Right lobe of liver (tissue), 6 donors: ENCODE results near the gene ABL1. TPM values are rescaled to one million over a fixed set of nuclear protein-coding genes. Genes with fewer than 3 reads are reported as not detected.

Experiments used
- ATAC-seq, 4 donors: fragments of 200-7000 bp; cut with Tn5 transposase; one replicate each; pipeline ENCODE4 v1.9.1; 2020; ENCODE audit warnings: mild to moderate bottlenecking in 4 of 4, moderate library complexity in 4 of 4
- DNase-seq, 3 donors: peaks; one replicate each; pipeline ENCODE4 v3.0.0-alpha.2; 2020
- H3K27ac ChIP-seq, 3 donors: fragments of 200-600 bp; one replicate each; pipeline ENCODE4 v1.8.0; 2022
- H3K27me3 ChIP-seq, 2 donors: fragments of 200-600 bp; one replicate each; pipeline ENCODE4 v1.8.0; 2022
- H3K36me3 ChIP-seq, 4 donors: fragments of 200-600 bp; sonication (generic) in 1 of 4; one replicate each; pipeline versions ENCODE4 v1.5.1 to v1.8.0; 2017 to 2022; ENCODE audit warnings: control low read depth in 1 of 4
- H3K4me1 ChIP-seq, 4 donors: fragments of 200-600 bp; sonication (generic) in 1 of 4; one replicate each; pipeline versions ENCODE4 v1.5.1 to v1.8.0; 2017 to 2022; ENCODE audit warnings: control low read depth in 1 of 4
- H3K4me3 ChIP-seq, 3 donors: fragments of 200-600 bp; one replicate each; pipeline ENCODE4 v1.8.0; 2022
- H3K9me3 ChIP-seq, 4 donors: fragments of 200-600 bp; sonication (generic) in 1 of 4; one replicate each; pipeline versions ENCODE4 v1.5.1 to v1.8.0; 2017 to 2022; ENCODE audit warnings: control low read depth in 1 of 4
- CTCF ChIP-seq, 4 donors: fragments of 200-600 bp in 3 of 4; fragments of 450-650 bp in 1 of 4; IDR thresholded peaks; one replicate each; pipeline versions ENCODE4 v1.5.1 to v1.8.0; 2016 to 2022; ENCODE audit warnings: antibody characterized with exemption in 4 of 4, mild to moderate bottlenecking in 2 of 4
- POLR2A ChIP-seq: fragments of 450-650 bp; IDR thresholded peaks from one replicate; pipeline ENCODE4 v1.6.1; 2017; ENCODE audit warnings: antibody characterized with exemption, mild to moderate bottlenecking
- WGBS: methylation state at CpG from one replicate; pipeline ENCODE4 v1.1.6; 2018; ENCODE audit warnings: low coverage, low lambda C conversion rate; ENCODE audit not compliant: insufficient coverage; ENCODE audit errors: missing lambda C conversion rate; 5-methylcytosine and 5-hydroxymethylcytosine counted together
- intact Hi-C, 2 donors: fragments of 100-400 bp; cut with DNase I; formaldehyde crosslinking; loops; one replicate each; pipeline versions ENCODE4 v1.11.2 to v1.14.1; 2022
- total RNA-seq, 6 experiments: library from RNA; depleted of rRNA in 2 of 6; stranded (reverse); fragments of >200 nt in 2 of 6; fragmentation: NEBNext Ultra II Directional in 3 of 6; extraction: Animal tissue kit (Norgen Biotek cat#: 25700) in 3 of 6; gene quantifications; one replicate each; pipeline versions ENCODE4 v1.1.0 to v1.2.4, GENCODE V29; 2016 to 2023
- donor health status: DM: no; HTN: yes; CAD: no.
- donor health status: DM: no; HTN: no; CAD: no.
- donor health status: DM: no; HTN: no; CAD: no.
- donor health status: DM: no; HTN: yes; CAD: no.
- donor health status: DM: no; HTN: yes; CAD: no.

The ABL1 gene
- total RNA-seq, 6 experiments from 2014 or later: 17.0 to 25.8 (median 18.8) TPM

GRCh38 chr9:130927338-130927737 is 92.3 kb downstream of the ABL1 start:
- no peaks in the 10 kb centered on the region for H3K9me3 ChIP-seq
- no peak overlapping the region for H3K4me3 ChIP-seq
- DNase-seq: no peak
- intact Hi-C loops: no loop called here
- no peaks in the 10 kb centered on the region for H3K27me3 ChIP-seq
- whole genome bisulfite sequencing: no CpG with 5 or more reads among the region's 10 CpGs
- ATAC-seq: no peak
- H3K4me1 ChIP-seq: no peaks in the 10 kb centered on the region
- H3K27ac ChIP-seq: no peak overlapping the region
- no peaks in the 10 kb centered on the region for H3K36me3 ChIP-seq
- TF ChIP-seq CTCF (IDR thresholded peaks at IDR 0.05) (no peak), POLR2A (no peak)

- TF ChIP-seq CTCF (IDR thresholded peaks at IDR 0.05) (no peak), POLR2A (no peak)
- Histone ChIP-seq H3K27me3 (no peaks in the 10 kb centered on the region), H3K36me3 (no peaks in the 10 kb centered on the region), H3K4me3 (no peak overlapping the region), H3K4me1 (no peaks in the 10 kb centered on the region), H3K9me3 (no peaks in the 10 kb centered on the region), H3K27ac (no peak overlapping the region)
- peak; percentile 22 to 79 (median 59) for ATAC-seq
- DNase-seq: peak in 2 of 3 donors; percentile 62 to 67
- 73% methylated on average over 4 of the region's 14 CpGs for WGBS
- intact Hi-C loops: no loop called here
These were observed 93.2 kb downstream of the ABL1 start for GRCh38 chr9:130927995-130928900.

GRCh38 chr9:130929571-130930038 is 94.6 kb downstream of the ABL1 start:
- TF ChIP-seq CTCF (IDR thresholded peaks at IDR 0.05) (no peak), POLR2A (no peak)
- Histone ChIP-seq H3K36me3 (no peaks in the 10 kb centered on the region), H3K27ac (no peak overlapping the region), H3K9me3 (no peaks in the 10 kb centered on the region), H3K4me3 (no peak overlapping the region), H3K27me3 (no peaks in the 10 kb centered on the region), H3K4me1 (no peaks in the 10 kb centered on the region)
- intact Hi-C loops: no loop called here
- no peak for DNase-seq
- WGBS: 90% methylated on average over 2 of the region's 36 CpGs
- ATAC-seq: no peak

GRCh38 chr9:130930132-130930803 is 95.2 kb downstream of the ABL1 start:
- H3K4me1 ChIP-seq: no peaks in the 10 kb centered on the region
- no peak overlapping the region for H3K4me3 ChIP-seq
- 89% methylated on average over 10 of the region's 23 CpGs for WGBS
- H3K27ac ChIP-seq: no peak overlapping the region
- TF ChIP-seq POLR2A (no peak), CTCF (IDR thresholded peaks at IDR 0.05) (no peak)
- H3K27me3 ChIP-seq: no peaks in the 10 kb centered on the region
- no peaks in the 10 kb centered on the region for H3K36me3 ChIP-seq
- no peak for ATAC-seq
- intact Hi-C loops: no loop called here
- DNase-seq: no peak
- no peaks in the 10 kb centered on the region for H3K9me3 ChIP-seq
